Vagina (tissue), 2 donors: ENCODE data around the gene RPS28. TPM values are rescaled to one million over a fixed set of nuclear protein-coding genes. Genes with fewer than 3 reads are reported as not detected.
A peak's percentile ranks its signal among the peaks of the same experiment; 100 is the strongest.

Source experiments
- DNase-seq, 2 donors: peaks; one replicate each; pipeline ENCODE4 v3.0.0-alpha.2; 2017; ENCODE audit errors: extremely low spot score in 2 of 2
- H3K27ac ChIP-seq: fragments of 200-600 bp; sonication (generic); one replicate; pipeline ENCODE4 v1.5.1; 2019
- H3K27me3 ChIP-seq: fragments of 200-600 bp; sonication (generic); one replicate; pipeline ENCODE4 v1.5.1; 2019
- H3K36me3 ChIP-seq, 2 donors: fragments of 200-600 bp; sonication (generic); one replicate each; pipeline ENCODE4 v1.5.1; 2017 to 2019
- H3K4me1 ChIP-seq: fragments of 200-600 bp; sonication (generic); one replicate; pipeline ENCODE4 v1.5.1; 2019
- H3K4me3 ChIP-seq, 2 donors: fragments of 200-600 bp; sonication (generic); 1 replicate in 1 of 2; 2 replicates in 1 of 2; pipeline ENCODE4 v1.5.1; 2016 to 2019
- H3K9me3 ChIP-seq: fragments of 200-600 bp; sonication (generic); one replicate; pipeline ENCODE4 v1.5.1; 2019
- POLR2A ChIP-seq, 2 donors: fragments of 450-650 bp; IDR thresholded peaks; one replicate each; pipeline ENCODE4 v1.6.1; 2017; ENCODE audit warnings: antibody characterized with exemption in 2 of 2, mild to moderate bottlenecking in 2 of 2, moderate library complexity in 2 of 2
- POLR2AphosphoS5 ChIP-seq, 2 donors: sonication (generic); formaldehyde crosslinking; IDR thresholded peaks; one replicate each; pipeline ENCODE4 v1.9.0; 2017; ENCODE audit warnings: antibody characterized with exemption in 2 of 2, mild to moderate bottlenecking in 2 of 2, low read depth in 1 of 2; ENCODE audit not compliant: insufficient read depth in 1 of 2
- intact Hi-C: fragments of 100-400 bp; cut with DNase I; formaldehyde crosslinking; loops from one replicate; pipeline ENCODE4 v1.15.1; 2023
- total RNA-seq: library from RNA; depleted of rRNA; stranded (reverse); fragments of >200 nt; gene quantifications from one replicate; pipeline ENCODE4 v1.2.3, GENCODE V29; 2016
- TF ChIP-seq, protein P1 (sequence below), 3 experiments: fragments of 450-650 bp in 2 of 3; fragments of 200-600 bp in 1 of 3; sonication (generic) in 1 of 3; IDR thresholded peaks; one replicate each; pipeline ENCODE4 v1.5.1; 2017 to 2019; ENCODE audit warnings: antibody characterized with exemption in 3 of 3, mild to moderate bottlenecking in 2 of 3, moderate library complexity in 2 of 3

RPS28 gene
- total RNA-seq, 1 donor from 2014 or later = 516 TPM

DNA sequence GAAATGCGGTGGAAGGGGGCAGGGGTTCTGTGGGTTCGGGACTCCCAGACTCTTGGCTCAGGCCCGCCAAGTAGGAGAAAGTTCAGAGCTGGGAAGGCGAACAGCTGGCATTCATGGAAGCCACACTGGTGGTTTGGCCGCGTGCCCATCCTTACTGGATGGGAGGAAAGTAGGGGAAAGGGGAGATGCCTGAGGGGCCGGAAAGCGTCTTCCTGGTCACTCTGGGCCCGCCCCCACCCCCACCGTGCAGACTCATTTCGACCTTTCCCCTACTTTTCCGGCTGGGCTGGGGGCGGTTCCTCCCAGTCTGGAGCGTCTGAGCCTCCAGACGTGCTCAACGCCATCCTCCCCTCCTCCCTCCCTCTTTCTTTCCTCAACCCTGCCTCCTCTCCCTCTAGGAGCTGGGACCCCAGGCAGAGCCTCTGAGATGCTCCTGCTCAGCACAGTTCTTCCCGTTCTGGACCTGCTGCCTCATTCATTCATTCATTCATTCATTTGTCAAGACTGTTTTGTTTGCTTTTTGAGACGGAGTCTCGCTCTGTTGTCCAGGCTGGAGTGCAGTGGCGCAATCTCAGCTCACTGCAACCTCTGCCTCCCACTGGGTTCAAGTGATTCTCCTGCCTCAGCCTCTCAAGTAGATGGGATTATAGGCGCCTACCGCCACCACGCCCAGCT lies 46.2 kb downstream of the RPS28 start:
- Histone ChIP-seq H3K4me3 (peak overlapping the region in 1 of 2 donors; percentile 39), H3K4me1 (peaks cover 59% of the 10 kb centered on the region), H3K9me3 (no peaks in the 10 kb centered on the region), H3K36me3 (no peaks in the 10 kb centered on the region), H3K27me3 (no peaks in the 10 kb centered on the region), H3K27ac (peak overlapping the region; percentile 58)
- intact Hi-C loops = no loop called here
- no peak for DNase-seq
- TF ChIP-seq POLR2AphosphoS5 (IDR thresholded peaks at IDR 0.05; ENCODE audit: insufficient read depth in 1 of 2, low read depth in 1 of 2) = peak in 1 of 2 donors; percentile 82
- TF ChIP-seq, protein P1, sequence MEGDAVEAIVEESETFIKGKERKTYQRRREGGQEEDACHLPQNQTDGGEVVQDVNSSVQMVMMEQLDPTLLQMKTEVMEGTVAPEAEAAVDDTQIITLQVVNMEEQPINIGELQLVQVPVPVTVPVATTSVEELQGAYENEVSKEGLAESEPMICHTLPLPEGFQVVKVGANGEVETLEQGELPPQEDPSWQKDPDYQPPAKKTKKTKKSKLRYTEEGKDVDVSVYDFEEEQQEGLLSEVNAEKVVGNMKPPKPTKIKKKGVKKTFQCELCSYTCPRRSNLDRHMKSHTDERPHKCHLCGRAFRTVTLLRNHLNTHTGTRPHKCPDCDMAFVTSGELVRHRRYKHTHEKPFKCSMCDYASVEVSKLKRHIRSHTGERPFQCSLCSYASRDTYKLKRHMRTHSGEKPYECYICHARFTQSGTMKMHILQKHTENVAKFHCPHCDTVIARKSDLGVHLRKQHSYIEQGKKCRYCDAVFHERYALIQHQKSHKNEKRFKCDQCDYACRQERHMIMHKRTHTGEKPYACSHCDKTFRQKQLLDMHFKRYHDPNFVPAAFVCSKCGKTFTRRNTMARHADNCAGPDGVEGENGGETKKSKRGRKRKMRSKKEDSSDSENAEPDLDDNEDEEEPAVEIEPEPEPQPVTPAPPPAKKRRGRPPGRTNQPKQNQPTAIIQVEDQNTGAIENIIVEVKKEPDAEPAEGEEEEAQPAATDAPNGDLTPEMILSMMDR (IDR thresholded peaks at IDR 0.05) = no peak

DNA sequence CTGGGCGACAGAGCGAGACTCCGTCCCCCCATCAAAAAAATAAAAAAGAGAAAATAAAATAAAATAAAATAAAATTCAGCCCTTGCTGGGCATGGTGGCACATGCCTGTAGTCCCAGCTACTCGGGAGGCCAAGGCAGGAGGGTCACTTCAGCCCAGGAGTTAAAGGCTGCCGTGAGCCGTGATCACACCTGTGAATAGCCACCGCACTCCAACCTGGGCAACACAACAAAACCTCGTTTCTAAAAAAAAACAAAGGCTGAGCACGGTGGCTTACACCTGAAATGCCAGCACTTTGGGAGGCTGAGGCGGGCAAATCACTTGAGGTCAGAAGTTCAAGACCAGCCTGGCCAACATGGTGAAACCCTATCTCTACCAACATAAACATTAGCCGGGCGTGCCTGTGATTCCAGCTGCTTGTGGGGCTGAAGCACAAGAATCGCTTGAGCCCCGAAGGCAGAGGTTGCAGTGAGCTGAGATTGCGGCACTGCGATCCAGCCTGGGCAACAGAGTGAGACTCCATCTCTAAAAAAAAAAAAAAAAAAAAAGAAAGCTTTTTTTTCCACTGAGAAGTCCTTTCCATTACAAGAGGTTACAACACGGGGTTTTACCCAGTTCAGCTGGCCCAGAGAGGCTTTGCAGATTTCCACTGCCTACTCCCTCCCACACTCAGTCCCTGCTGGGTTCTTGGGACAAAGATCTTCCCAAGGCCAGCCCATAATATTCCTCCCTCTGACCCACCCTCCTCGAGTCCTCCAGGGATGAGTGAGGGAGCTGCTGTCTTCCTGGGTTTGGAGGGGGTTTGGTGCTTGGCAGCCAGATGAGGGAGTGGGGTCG lies 49.1 kb downstream of the RPS28 start:
- DNase-seq = no peak
- H3K4me3 ChIP-seq = no peak overlapping the region
- no peaks in the 10 kb centered on the region for H3K9me3 ChIP-seq
- H3K36me3 ChIP-seq = peaks cover 0 to 14% of the 10 kb centered on the region in 2 donors
- intact Hi-C loops = no loop called here
- peaks cover 30% of the 10 kb centered on the region for H3K4me1 ChIP-seq
- TF ChIP-seq POLR2AphosphoS5 (IDR thresholded peaks at IDR 0.05; ENCODE audit: insufficient read depth in 1 of 2, low read depth in 1 of 2) (no peak), POLR2A (IDR thresholded peaks at IDR 0.05) (no peak)
- TF ChIP-seq, protein P1 (IDR thresholded peaks at IDR 0.05) = no peak
- no peaks in the 10 kb centered on the region for H3K27me3 ChIP-seq
- H3K27ac ChIP-seq = no peak overlapping the region

DNA sequence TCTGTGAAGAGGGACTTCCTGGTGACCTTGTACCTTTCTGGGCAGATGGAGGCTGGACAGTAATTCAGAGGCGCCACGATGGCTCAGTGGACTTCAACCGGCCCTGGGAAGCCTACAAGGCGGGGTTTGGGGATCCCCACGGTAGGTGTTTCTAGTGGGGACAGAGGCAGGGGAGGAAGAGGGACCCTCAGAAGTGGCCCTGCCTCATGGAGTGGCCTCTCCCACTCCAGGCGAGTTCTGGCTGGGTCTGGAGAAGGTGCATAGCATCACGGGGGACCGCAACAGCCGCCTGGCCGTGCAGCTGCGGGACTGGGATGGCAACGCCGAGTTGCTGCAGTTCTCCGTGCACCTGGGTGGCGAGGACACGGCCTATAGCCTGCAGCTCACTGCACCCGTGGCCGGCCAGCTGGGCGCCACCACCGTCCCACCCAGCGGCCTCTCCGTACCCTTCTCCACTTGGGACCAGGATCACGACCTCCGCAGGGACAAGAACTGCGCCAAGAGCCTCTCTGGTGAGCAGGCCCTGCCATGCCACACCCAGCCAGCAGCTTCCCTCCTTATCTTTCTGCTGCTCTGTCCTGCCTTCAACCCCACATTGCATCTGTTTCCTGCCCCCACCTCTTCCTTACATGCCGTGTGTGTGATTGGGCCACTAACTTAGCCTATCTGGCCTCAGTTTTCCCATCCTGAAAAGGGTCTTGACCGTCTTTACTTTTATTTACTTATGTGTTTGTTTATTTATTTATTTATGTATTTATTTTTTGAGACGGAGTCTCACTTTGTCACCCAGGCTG lies 49.9 kb downstream of the RPS28 start:
- Histone ChIP-seq H3K27ac (no peak overlapping the region), H3K9me3 (no peaks in the 10 kb centered on the region), H3K4me1 (peaks cover 27% of the 10 kb centered on the region), H3K27me3 (no peaks in the 10 kb centered on the region), H3K4me3 (no peak overlapping the region), H3K36me3 (peaks cover 0 to 14% of the 10 kb centered on the region in 2 donors)
- intact Hi-C loops = no loop called here
- TF ChIP-seq, protein P1 (IDR thresholded peaks at IDR 0.05) = no peak
- TF ChIP-seq POLR2A (IDR thresholded peaks at IDR 0.05) (no peak), POLR2AphosphoS5 (IDR thresholded peaks at IDR 0.05; ENCODE audit: insufficient read depth in 1 of 2, low read depth in 1 of 2) (no peak)
- DNase-seq = no peak

Other genes starting within 250 kb of the RPS28 start
- not detected for gene FBN3, start 171.9 kb upstream of the RPS28 start, total RNA-seq
- 81.5 TPM for gene CERS4, start 112.1 kb upstream of the RPS28 start, total RNA-seq
- gene CD320, start 13.1 kb upstream of the RPS28 start, total RNA-seq = 27.3 TPM
- gene NDUFA7, start 121 bp upstream of the RPS28 start, total RNA-seq = 24.6 TPM
- gene KANK3, start 21.8 kb downstream of the RPS28 start, total RNA-seq = 20.9 TPM
- gene ANGPTL4, start 42.7 kb downstream of the RPS28 start, total RNA-seq = 92.8 TPM
- gene RAB11B, start 68.9 kb downstream of the RPS28 start, total RNA-seq = 88.1 TPM
- 146 TPM for gene MARCHF2, start 91.8 kb downstream of the RPS28 start, total RNA-seq
- gene HNRNPM, start 123.5 kb downstream of the RPS28 start, total RNA-seq = 140 TPM
- 0.49 TPM for gene PRAM1, start 181.1 kb downstream of the RPS28 start, total RNA-seq
- gene ZNF414, start 192.7 kb downstream of the RPS28 start, total RNA-seq = 27.5 TPM